NCI-H1436 (cell line): ENCODE data around the gene WDR81.
A peak's percentile ranks its signal among the peaks of the same experiment; 100 is the strongest.
"Not testable (repeated sequence)": the region's sequence is repeated elsewhere in the genome, so short reads cannot be mapped to it uniquely, and the experiment has no call there.

Experiments
- DNase-seq: peaks from one replicate; lab custom pipeline; 2025; lab: John Stamatoyannopoulos, UW

WDR81 gene

GRCh38 chr17:1724351-1724868 lies at the start of gene WDR81:
Gene WDR81 (plus strand): TSS chr17:1724704. CDS start chr17:1724960, 256 bp downstream.
- peak; percentile 62 for DNase-seq

- no peak for DNase-seq
These were observed 48.1 kb upstream of the WDR81 start for GRCh38 chr17:1676401-1676800.

GRCh38 chr17:1683459-1683858 lies 41.0 kb upstream of the WDR81 start:
- DNase-seq = no peak

- DNase-seq = peak; percentile 96
These were observed 39.9 kb upstream of the WDR81 start, which contains the start of gene PRPF8 for GRCh38 chr17:1684378-1685189. Gene PRPF8 (minus strand): TSS chr17:1684867. CDS start chr17:1684571, 296 bp downstream.

GRCh38 chr17:1686086-1686485 lies 38.4 kb upstream of the WDR81 start:
- DNase-seq = no peak

- DNase-seq = not testable (repeated sequence)
These were observed 36.1 kb upstream of the WDR81 start for GRCh38 chr17:1688405-1688804.

GRCh38 chr17:1690544-1691221 lies 33.8 kb upstream of the WDR81 start:
- no peak for DNase-seq

- DNase-seq = no peak
These were observed 31.2 kb upstream of the WDR81 start for GRCh38 chr17:1693339-1693738.

- no peak for DNase-seq
These were observed 29.1 kb upstream of the WDR81 start for GRCh38 chr17:1695365-1695764.

- no peak for DNase-seq
These were observed 26.8 kb upstream of the WDR81 start for GRCh38 chr17:1697681-1698080.

GRCh38 chr17:1699891-1700290 lies 24.6 kb upstream of the WDR81 start:
- DNase-seq = not testable (repeated sequence)

GRCh38 chr17:1703063-1703462 lies 21.4 kb upstream of the WDR81 start:
- DNase-seq = no peak

GRCh38 chr17:1705004-1705403 lies 19.5 kb upstream of the WDR81 start:
- no peak for DNase-seq

GRCh38 chr17:1707107-1707506 lies 17.4 kb upstream of the WDR81 start:
- DNase-seq = no peak

- DNase-seq = not testable (repeated sequence)
These were observed 15.6 kb upstream of the WDR81 start for GRCh38 chr17:1708791-1709346.

GRCh38 chr17:1709403-1709951 lies 15.0 kb upstream of the WDR81 start:
- no peak for DNase-seq

GRCh38 chr17:1709971-1710806 lies 14.3 kb upstream of the WDR81 start, which contains the start of gene TLCD2:
Gene TLCD2 (minus strand): TSS chr17:1710377. CDS start chr17:1710242, 135 bp downstream.
- DNase-seq = no peak

GRCh38 chr17:1710807-1711553 lies 13.5 kb upstream of the WDR81 start:
- DNase-seq = no peak

GRCh38 chr17:1711804-1712203 lies 12.7 kb upstream of the WDR81 start:
- DNase-seq = no peak

GRCh38 chr17:1712271-1712670 lies 12.2 kb upstream of the WDR81 start:
- no peak for DNase-seq
